Neural crest cell (in vitro differentiated cells): ENCODE data around the gene PHOX2A. TPM values are rescaled to one million over a fixed set of nuclear protein-coding genes. Genes with fewer than 3 reads are reported as not detected.

Experiments
- DNase-seq: peaks from one replicate; pipeline ENCODE4 v3.0.0; 2021; ENCODE audit warnings: low read depth, mixed read lengths, low spot score
- H3K27ac Mint-ChIP-seq: one replicate; pipeline ENCODE4 v1.8.0; 2021; ENCODE audit warnings: mild to moderate bottlenecking, mixed read lengths; ENCODE audit not compliant: unreplicated experiment
- H3K27me3 Mint-ChIP-seq: 2 replicates; pipeline ENCODE4 v1.8.0; 2021; ENCODE audit warnings: low read depth, mild to moderate bottlenecking, mixed read lengths
- H3K36me3 Mint-ChIP-seq: 2 replicates; pipeline ENCODE4 v1.8.0; 2021; ENCODE audit warnings: low read depth, mild to moderate bottlenecking, mixed read lengths
- H3K4me1 Mint-ChIP-seq: 2 replicates; pipeline ENCODE4 v1.8.0; 2021; ENCODE audit warnings: mixed read lengths
- H3K4me3 Mint-ChIP-seq: one replicate; pipeline ENCODE4 v1.8.0; 2021; ENCODE audit warnings: mild to moderate bottlenecking, mixed read lengths
- H3K9me3 Mint-ChIP-seq: 2 replicates; pipeline ENCODE4 v1.8.0; 2021; ENCODE audit warnings: mixed read lengths
- CTCF ChIP-seq: fragments of 200-600 bp; sonication (generic); conservative IDR thresholded peaks from 2 replicates; pipeline ENCODE4 v1.5.0; 2021; ENCODE audit warnings: antibody characterized with exemption, mild to moderate bottlenecking
- total RNA-seq: library from RNA; stranded (reverse); gene quantifications from 2 replicates; pipeline ENCODE4 v1.2.1, GENCODE V29; 2021

The PHOX2A gene
- total RNA-seq, 1 donor from 2014 or later: 5.6 TPM

- no peak overlapping the region for H3K4me3 Mint-ChIP-seq
- DNase-seq: no peak
- H3K27me3 Mint-ChIP-seq: peaks cover 12% of the 10 kb centered on the region
- no peak overlapping the region for H3K27ac Mint-ChIP-seq
- no peak for TF ChIP-seq CTCF
- no peaks in the 10 kb centered on the region for H3K9me3 Mint-ChIP-seq
- H3K4me1 Mint-ChIP-seq: no peaks in the 10 kb centered on the region
- H3K36me3 Mint-ChIP-seq: no peaks in the 10 kb centered on the region
Measured at GRCh38 chr11:72283947-72284346, 40.0 kb upstream of the PHOX2A start.

GRCh38 chr11:72280726-72281315 lies 36.8 kb upstream of the PHOX2A start:
- H3K36me3 Mint-ChIP-seq: no peaks in the 10 kb centered on the region
- no peaks in the 10 kb centered on the region for H3K4me1 Mint-ChIP-seq
- H3K4me3 Mint-ChIP-seq: no peak overlapping the region
- H3K27ac Mint-ChIP-seq: no peak overlapping the region
- H3K9me3 Mint-ChIP-seq: peaks cover 2% of the 10 kb centered on the region
- DNase-seq: no peak
- no peak for TF ChIP-seq CTCF
- peaks cover 12% of the 10 kb centered on the region for H3K27me3 Mint-ChIP-seq

GRCh38 chr11:72280037-72280436 lies 36.1 kb upstream of the PHOX2A start:
- H3K27me3 Mint-ChIP-seq: peaks cover 12% of the 10 kb centered on the region
- no peak overlapping the region for H3K4me3 Mint-ChIP-seq
- no peaks in the 10 kb centered on the region for H3K4me1 Mint-ChIP-seq
- DNase-seq: no peak
- TF ChIP-seq CTCF: no peak
- H3K9me3 Mint-ChIP-seq: peaks cover 6% of the 10 kb centered on the region
- H3K27ac Mint-ChIP-seq: no peak overlapping the region
- H3K36me3 Mint-ChIP-seq: no peaks in the 10 kb centered on the region

GRCh38 chr11:72278905-72279304 lies 34.9 kb upstream of the PHOX2A start:
- no peaks in the 10 kb centered on the region for H3K4me1 Mint-ChIP-seq
- H3K27ac Mint-ChIP-seq: no peak overlapping the region
- H3K36me3 Mint-ChIP-seq: no peaks in the 10 kb centered on the region

GRCh38 chr11:72274435-72274834 lies 30.5 kb upstream of the PHOX2A start:
- Mint-ChIP-seq H3K27me3 (peaks cover 12% of the 10 kb centered on the region), H3K36me3 (no peaks in the 10 kb centered on the region), H3K4me3 (no peak overlapping the region), H3K9me3 (peaks cover 12% of the 10 kb centered on the region), H3K4me1 (no peaks in the 10 kb centered on the region), H3K27ac (no peak overlapping the region)
- no peak for DNase-seq
- no peak for TF ChIP-seq CTCF

More at GRCh38 chr11:72278905-72279304, 34.9 kb upstream of the PHOX2A start:
- TF ChIP-seq CTCF: no peak
- Mint-ChIP-seq H3K9me3 (peaks cover 12% of the 10 kb centered on the region), H3K27me3 (peaks cover 7% of the 10 kb centered on the region), H3K4me3 (no peak overlapping the region)
- DNase-seq: no peak
